Dendritic cell treated with granulocyte-macrophage colony-stimulating factor and Interleukin-4, amounts not matched to agents 40 ng/mL and 50 ng/mL, for 4 days (primary cell): Measurements from ENCODE around the gene CPNE7.
"Not testable (repeated sequence)": the region's sequence is repeated elsewhere in the genome, so short reads cannot be mapped to it uniquely, and the experiment has no call there.

Experiments used
- H3K27ac Mint-ChIP-seq: one replicate; pipeline ENCODE4 v1.8.0; 2022; ENCODE audit warnings: mild to moderate bottlenecking, mixed read lengths
- H3K27me3 Mint-ChIP-seq: one replicate; pipeline ENCODE4 v1.8.0; 2022; ENCODE audit warnings: mild to moderate bottlenecking, mixed read lengths
- H3K36me3 Mint-ChIP-seq: one replicate; pipeline ENCODE4 v1.8.0; 2022; ENCODE audit warnings: low read depth, mixed read lengths
- H3K4me1 Mint-ChIP-seq: one replicate; pipeline ENCODE4 v1.8.0; 2022; ENCODE audit warnings: low read depth, mixed read lengths
- H3K4me3 Mint-ChIP-seq: one replicate; pipeline ENCODE4 v1.8.0; 2022; ENCODE audit warnings: mild to moderate bottlenecking, moderate library complexity, mixed read lengths
- H3K9me3 Mint-ChIP-seq: one replicate; pipeline ENCODE4 v1.8.0; 2022; ENCODE audit warnings: mixed read lengths
- intact Hi-C: fragments of 100-400 bp; cut with micrococcal nuclease; formaldehyde crosslinking; loops from one replicate; pipeline ENCODE4 v1.15.0; 2022

The CPNE7 gene

DNA sequence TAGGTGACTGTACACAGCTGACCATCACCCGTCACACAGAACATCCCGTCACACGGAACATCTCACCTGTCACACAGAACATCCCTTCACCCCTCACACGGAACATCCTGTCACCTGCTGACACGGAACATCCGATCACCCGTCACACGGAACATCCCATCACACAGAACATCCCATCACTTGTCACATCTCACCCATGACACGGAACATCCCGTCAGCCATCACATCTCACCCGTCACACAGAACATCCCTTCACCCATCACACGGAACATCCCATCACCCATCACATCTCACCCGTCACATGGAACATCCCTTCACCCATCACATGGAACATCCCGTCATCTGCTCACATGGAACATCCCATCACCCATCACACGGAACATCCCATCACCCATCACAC lies 3.8 kb downstream of the CPNE7 start:
- Mint-ChIP-seq H3K4me1 (no peaks in the 10 kb centered on the region), H3K36me3 (no peaks in the 10 kb centered on the region), H3K27ac (no peak overlapping the region), H3K4me3 (no peak overlapping the region), H3K9me3 (no peaks in the 10 kb centered on the region), H3K27me3 (peaks cover 33% of the 10 kb centered on the region)
- intact Hi-C loops, result no loop called here

DNA sequence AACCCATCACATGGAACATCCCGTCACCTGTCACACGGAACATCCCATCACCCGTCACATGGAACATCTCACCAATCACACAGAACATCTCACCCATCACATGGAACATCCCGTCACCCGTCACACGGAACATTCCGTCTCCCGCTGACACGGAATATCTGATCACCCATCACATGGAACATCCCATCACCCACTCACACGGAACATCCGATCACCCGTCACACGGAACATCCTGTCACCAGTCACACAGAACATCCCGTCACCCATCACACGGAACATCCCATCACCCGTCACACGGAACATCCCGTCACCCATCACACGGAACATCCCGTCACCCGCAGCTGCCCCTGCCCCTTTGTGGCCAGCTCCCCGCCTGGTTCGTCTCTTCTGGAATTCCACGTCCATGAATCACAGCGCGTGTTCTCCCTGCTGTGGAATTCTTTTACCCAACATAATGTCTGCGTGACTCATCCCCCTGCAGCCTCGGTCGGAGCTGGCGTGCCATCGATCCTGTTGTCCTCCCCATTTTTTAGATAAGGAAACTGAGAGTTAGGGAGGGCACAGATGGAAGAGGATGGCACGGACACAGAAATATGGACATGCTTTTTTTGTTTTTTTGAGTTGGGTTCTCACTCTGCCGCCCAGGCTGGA lies 5.6 kb downstream of the CPNE7 start:
- Mint-ChIP-seq H3K9me3 (no peaks in the 10 kb centered on the region), H3K4me1 (no peaks in the 10 kb centered on the region), H3K27me3 (peaks cover 21% of the 10 kb centered on the region), H3K27ac (no peak overlapping the region), H3K36me3 (no peaks in the 10 kb centered on the region), H3K4me3 (no peak overlapping the region)
- intact Hi-C loops, result no loop called here

- H3K36me3 Mint-ChIP-seq, result no peaks in the 10 kb centered on the region
- no peak overlapping the region for H3K27ac Mint-ChIP-seq
- H3K4me1 Mint-ChIP-seq, result no peaks in the 10 kb centered on the region
- peaks cover 17% of the 10 kb centered on the region for H3K27me3 Mint-ChIP-seq
- intact Hi-C loops, result no loop called here
- H3K4me3 Mint-ChIP-seq, result no peak overlapping the region
- H3K9me3 Mint-ChIP-seq, result no peaks in the 10 kb centered on the region
These were observed 6.5 kb downstream of the CPNE7 start for GRCh38 chr16:89581861-89582563.

DNA sequence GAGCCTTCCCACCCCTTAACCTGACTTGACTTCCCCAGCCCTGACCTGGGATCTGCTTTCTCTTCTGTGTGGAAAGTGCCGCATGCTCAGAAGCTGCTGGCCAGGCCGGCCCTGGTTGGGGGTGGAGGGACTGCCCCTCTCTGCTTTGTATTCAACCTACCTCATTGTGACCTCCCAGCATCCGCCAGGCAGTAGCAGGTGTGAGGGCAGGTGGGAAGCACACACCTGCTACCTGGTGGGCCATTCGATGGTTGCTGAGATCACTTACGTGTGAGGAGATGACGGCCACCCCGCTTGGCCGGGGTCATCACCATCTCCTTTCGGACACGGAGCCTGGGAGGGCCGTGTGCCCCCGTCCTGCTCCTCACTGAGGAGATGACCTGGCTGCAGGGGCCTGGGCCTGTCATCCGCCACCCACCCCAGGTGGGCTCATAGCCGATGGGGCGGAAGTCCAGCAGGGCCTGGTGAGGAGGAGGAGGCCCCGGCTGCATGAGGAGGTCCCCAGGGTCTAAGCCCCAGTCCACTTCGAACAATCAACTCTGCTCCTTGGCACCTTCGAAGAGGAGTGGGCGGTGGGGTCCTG lies 7.1 kb downstream of the CPNE7 start:
- H3K4me1 Mint-ChIP-seq, result no peaks in the 10 kb centered on the region
- no peaks in the 10 kb centered on the region for H3K9me3 Mint-ChIP-seq
- H3K27me3 Mint-ChIP-seq, result peaks cover 10% of the 10 kb centered on the region
- no peak overlapping the region for H3K27ac Mint-ChIP-seq
- H3K4me3 Mint-ChIP-seq, result no peak overlapping the region
- H3K36me3 Mint-ChIP-seq, result no peaks in the 10 kb centered on the region
- intact Hi-C loops, result no loop called here

DNA sequence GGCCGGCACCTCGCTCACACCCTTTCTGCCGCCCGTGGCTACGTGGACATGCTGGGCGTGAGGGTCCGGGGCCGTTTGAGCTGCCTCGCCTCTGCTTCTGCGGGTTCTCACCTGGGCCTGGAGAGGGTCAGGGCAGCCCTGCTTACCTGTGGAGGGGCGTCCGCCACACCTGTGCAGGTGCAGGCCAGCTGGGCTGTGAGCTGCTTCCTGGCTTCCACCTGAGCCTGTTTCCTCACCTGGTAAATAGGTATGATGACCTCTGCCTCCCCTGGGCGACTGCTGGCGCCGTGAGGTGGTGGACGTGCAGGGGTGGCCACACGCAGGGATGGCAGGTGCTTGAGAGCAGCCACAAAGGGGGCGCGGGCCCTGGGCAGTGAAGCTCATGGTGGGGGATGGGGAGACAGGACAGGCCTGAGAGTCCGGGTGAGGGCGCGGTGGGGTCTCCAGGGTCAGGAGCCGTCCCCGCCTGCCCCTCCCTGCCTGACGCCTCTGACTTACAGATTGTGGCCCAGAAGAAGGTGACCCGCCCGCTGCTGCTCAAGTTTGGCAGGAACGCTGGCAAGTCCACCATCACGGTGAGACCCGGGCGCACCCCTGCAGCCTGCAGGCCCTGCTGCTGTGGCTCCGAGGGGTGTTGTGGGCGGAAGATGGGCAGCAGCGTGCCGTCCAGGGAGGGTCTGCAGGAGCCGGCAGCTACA lies 7.8 kb downstream of the CPNE7 start:
- intact Hi-C loops, result no loop called here
- Mint-ChIP-seq H3K36me3 (no peaks in the 10 kb centered on the region), H3K27me3 (peaks cover 5% of the 10 kb centered on the region), H3K9me3 (no peaks in the 10 kb centered on the region), H3K27ac (no peak overlapping the region), H3K4me1 (no peaks in the 10 kb centered on the region), H3K4me3 (no peak overlapping the region)

- intact Hi-C loops, result no loop called here
- no peaks in the 10 kb centered on the region for H3K27me3 Mint-ChIP-seq
- H3K4me3 Mint-ChIP-seq, result no peak overlapping the region
- no peaks in the 10 kb centered on the region for H3K9me3 Mint-ChIP-seq
- H3K27ac Mint-ChIP-seq, result no peak overlapping the region
- no peaks in the 10 kb centered on the region for H3K4me1 Mint-ChIP-seq
- H3K36me3 Mint-ChIP-seq, result no peaks in the 10 kb centered on the region
These were observed 8.5 kb downstream of the CPNE7 start for GRCh38 chr16:89583895-89584644.

GRCh38 chr16:89584768-89585549 lies 9.4 kb downstream of the CPNE7 start:
- H3K36me3 Mint-ChIP-seq, result no peaks in the 10 kb centered on the region
- H3K9me3 Mint-ChIP-seq, result no peaks in the 10 kb centered on the region
- no peak overlapping the region for H3K27ac Mint-ChIP-seq
- H3K4me3 Mint-ChIP-seq, result no peak overlapping the region
- H3K4me1 Mint-ChIP-seq, result no peaks in the 10 kb centered on the region
- intact Hi-C loops, result no loop called here
- H3K27me3 Mint-ChIP-seq, result no peaks in the 10 kb centered on the region

DNA sequence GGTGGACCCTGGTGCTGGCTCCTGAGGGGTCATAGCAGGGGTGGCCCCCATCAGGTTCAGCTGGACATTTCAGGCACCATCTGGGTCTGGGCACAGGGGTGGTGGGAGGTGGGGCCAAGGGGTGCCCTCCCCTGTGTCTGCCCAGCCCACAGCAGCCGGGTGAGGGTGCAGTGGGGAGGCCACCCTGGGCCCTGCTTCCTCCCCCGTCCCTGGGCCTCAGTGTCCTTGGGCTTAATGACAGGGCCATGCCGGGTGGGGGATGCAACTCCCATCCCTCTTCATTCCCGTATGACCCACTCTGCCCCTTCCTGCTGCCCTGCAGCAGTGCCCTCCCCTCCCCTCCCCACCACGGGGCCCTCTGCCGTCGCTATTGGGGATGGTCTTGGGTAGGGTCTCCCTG lies 10.7 kb downstream of the CPNE7 start:
- Mint-ChIP-seq H3K4me3 (no peak overlapping the region), H3K4me1 (no peaks in the 10 kb centered on the region), H3K27ac (no peak overlapping the region), H3K27me3 (no peaks in the 10 kb centered on the region), H3K36me3 (no peaks in the 10 kb centered on the region), H3K9me3 (no peaks in the 10 kb centered on the region)
- intact Hi-C loops, result no loop called here

DNA sequence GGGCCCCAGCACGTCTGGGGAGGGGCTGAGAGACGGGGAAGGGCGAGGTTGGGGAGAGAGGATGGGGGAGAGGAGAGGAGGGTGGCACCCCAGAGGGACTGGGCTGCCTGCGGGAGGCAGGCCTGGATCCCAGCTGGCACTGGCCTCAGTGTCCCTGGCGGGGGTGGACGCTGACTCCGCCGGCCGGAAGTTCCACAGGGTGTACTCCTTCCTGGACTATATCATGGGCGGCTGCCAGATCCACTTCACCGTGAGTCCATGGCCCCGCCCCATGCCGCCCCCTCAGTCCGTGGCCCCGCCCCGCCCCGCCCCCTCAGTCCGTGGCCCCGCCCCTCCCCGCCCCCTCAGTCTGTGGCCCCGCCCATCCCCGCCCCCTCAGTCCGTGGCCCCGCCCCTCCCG lies 11.3 kb downstream of the CPNE7 start:
- Mint-ChIP-seq H3K4me1 (no peaks in the 10 kb centered on the region), H3K27ac (no peak overlapping the region), H3K27me3 (no peaks in the 10 kb centered on the region), H3K36me3 (no peaks in the 10 kb centered on the region), H3K9me3 (no peaks in the 10 kb centered on the region), H3K4me3 (no peak overlapping the region)
- intact Hi-C loops, result no loop called here

DNA sequence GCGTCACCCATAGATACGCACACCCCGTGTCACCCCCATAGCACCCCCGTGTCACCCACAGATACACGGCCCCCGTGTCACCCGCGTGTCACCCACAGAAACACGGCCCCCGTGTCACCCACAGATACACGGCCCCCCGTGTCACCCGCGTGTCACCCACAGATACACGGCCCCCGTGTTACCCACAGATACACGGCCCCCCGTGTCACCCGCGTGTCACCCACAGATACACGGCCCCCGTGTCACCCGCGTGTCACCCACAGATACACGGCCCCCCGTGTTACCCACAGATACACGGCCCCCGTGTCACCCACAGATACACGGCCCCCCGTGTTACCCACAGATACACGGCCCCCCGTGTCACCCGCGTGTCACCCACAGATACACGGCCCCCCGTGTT lies 12.1 kb downstream of the CPNE7 start:
- H3K27ac Mint-ChIP-seq, H3K9me3 Mint-ChIP-seq, H3K36me3 Mint-ChIP-seq, H3K4me1 Mint-ChIP-seq, H3K27me3 Mint-ChIP-seq, intact Hi-C loops, H3K4me3 Mint-ChIP-seq: not testable (repeated sequence)

DNA sequence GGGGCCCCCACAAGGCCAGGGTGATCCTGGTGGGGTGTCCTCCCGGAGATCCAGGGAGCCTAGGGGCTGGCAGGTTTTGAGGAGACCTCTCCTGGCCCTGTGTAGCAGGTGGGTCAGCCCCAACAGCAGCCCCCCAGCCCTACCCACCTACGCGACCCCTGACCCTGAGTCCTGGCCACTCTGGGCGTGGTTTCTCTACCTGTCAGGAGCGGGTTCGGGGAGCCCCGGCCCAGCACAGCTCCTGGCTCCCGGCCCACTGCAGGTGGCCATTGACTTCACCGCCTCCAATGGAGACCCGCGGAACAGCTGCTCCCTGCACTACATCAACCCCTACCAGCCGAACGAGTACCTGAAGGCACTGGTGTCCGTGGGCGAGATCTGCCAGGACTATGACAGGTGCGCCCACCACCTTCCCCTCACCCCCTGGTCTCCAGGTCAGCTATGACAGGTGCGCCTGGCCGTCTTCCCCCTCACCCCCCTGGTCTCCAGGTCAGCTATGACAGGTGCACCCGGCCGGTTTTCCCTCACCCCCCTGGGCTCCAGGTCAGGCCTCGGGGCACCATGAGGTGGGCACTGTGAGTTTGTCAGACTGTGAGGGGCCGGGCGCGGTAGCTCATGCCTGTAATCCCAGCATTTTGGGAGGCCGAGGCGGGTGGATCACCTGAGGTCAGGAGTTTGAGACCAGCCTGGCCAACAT lies 13.0 kb downstream of the CPNE7 start:
- intact Hi-C loops, result no loop called here
- Mint-ChIP-seq H3K36me3 (no peaks in the 10 kb centered on the region), H3K9me3 (no peaks in the 10 kb centered on the region), H3K27me3 (no peaks in the 10 kb centered on the region), H3K4me1 (no peaks in the 10 kb centered on the region), H3K27ac (no peak overlapping the region), H3K4me3 (no peak overlapping the region)

DNA sequence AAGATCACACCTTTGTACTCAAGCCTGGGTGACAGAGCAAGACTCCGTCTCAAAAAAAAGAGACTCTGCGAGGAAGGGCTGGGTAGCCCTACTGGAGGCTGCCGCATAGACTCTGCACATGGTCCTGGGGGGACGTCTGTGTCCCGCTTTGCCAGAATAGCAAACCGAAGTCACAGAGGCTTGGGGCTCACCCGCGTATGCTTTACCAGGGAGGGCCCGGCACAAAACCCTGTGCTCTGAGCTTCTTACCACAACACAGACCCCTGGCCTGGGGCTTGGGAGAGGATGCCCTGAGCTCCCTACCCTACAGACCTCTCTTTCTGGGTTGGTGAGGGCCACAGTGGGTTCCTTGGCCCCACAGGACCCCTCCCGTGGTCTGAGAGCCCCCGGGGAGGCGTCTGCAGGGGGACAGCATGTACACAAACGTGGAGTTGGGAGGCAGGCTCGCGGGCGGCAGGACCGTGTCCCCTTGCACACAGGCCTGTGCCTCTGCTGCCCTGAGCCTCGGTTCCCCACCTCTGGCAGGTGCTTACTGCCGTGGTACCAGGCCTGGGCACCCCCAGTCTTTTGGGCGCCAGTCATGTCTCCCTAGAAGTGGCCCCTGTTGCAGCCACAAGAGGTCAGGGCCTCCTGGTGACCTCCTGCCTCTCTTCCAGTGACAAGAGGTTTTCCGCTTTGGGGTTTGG lies 13.8 kb downstream of the CPNE7 start:
- H3K36me3 Mint-ChIP-seq, result no peaks in the 10 kb centered on the region
- intact Hi-C loops, result no loop called here

More for the DNA sequence above, 13.8 kb downstream of the CPNE7 start:
- H3K4me1 Mint-ChIP-seq, result no peaks in the 10 kb centered on the region
- no peaks in the 10 kb centered on the region for H3K9me3 Mint-ChIP-seq
- H3K27me3 Mint-ChIP-seq, result no peaks in the 10 kb centered on the region
- no peak overlapping the region for H3K27ac Mint-ChIP-seq
- no peak overlapping the region for H3K4me3 Mint-ChIP-seq
